HL-60 (cell line): ENCODE measurements around the gene PRICKLE4.

ENCODE experiments used
- DNase-seq, 2 experiments: peaks; one replicate each; pipeline ENCODE4 v3.0.0-alpha.2; 2010 to 2020; ENCODE audit warnings: low read depth in 1 of 2, low spot score in 1 of 2
- H3K27ac ChIP-seq: fragments of 250-450 bp; sonication (Bioruptor Pico); replicated peaks from 2 replicates; pipeline ENCODE4 v1.5.1; 2020; ENCODE audit warnings: mild to moderate bottlenecking, moderate library complexity
- H3K27me3 ChIP-seq: fragments of 250-450 bp; sonication (Bioruptor Pico); 2 replicates; pipeline ENCODE4 v1.5.1; 2021; ENCODE audit warnings: mild to moderate bottlenecking, moderate library complexity; ENCODE audit not compliant: insufficient read depth, poor library complexity, severe bottlenecking
- H3K4me3 ChIP-seq: replicated peaks from 2 replicates; pipeline ENCODE4 v1.5.1; 2011; ENCODE audit warnings: mild to moderate bottlenecking, control low read depth, low read length; ENCODE audit not compliant: insufficient read depth
- GABPA ChIP-seq: IDR thresholded peaks from 2 replicates; pipeline ENCODE4 v1.6.1; 2012; ENCODE audit warnings: low read depth
- POLR2AphosphoS5 ChIP-seq: IDR thresholded peaks from 2 replicates; pipeline ENCODE4 v1.6.1; 2012; ENCODE audit warnings: low read depth
- SPI1 ChIP-seq: IDR thresholded peaks from 2 replicates; pipeline ENCODE4 v1.6.1; 2012; ENCODE audit warnings: low read depth, mild to moderate bottlenecking, borderline replicate concordance
- long read RNA-seq: library from polyadenylated mRNA; unstranded; transcript quantifications from one replicate; pipeline ENCODE4 v2.0.0, GENCODE V29; 2020
- TF ChIP-seq, protein P1 (sequence below): IDR thresholded peaks from 2 replicates; pipeline ENCODE4 v1.6.1; 2012; ENCODE audit warnings: low read depth; ENCODE audit not compliant: insufficient replicate concordance
- TF ChIP-seq, protein P2 (sequence below): IDR thresholded peaks from one replicate; pipeline ENCODE4 v1.5.1; 2011; ENCODE audit warnings: low read length, control low read depth, inconsistent platforms; ENCODE audit not compliant: insufficient read depth

Gene PRICKLE4, protein sequence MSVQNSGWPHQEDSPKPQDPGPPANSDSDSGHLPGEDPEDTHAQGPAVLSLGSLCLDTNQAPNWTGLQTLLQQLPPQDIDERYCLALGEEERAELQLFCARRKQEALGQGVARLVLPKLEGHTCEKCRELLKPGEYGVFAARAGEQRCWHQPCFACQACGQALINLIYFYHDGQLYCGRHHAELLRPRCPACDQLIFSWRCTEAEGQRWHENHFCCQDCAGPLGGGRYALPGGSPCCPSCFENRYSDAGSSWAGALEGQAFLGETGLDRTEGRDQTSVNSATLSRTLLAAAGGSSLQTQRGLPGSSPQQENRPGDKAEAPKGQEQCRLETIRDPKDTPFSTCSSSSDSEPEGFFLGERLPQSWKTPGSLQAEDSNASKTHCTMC
- long read RNA-seq, result 0 reads

DNA sequence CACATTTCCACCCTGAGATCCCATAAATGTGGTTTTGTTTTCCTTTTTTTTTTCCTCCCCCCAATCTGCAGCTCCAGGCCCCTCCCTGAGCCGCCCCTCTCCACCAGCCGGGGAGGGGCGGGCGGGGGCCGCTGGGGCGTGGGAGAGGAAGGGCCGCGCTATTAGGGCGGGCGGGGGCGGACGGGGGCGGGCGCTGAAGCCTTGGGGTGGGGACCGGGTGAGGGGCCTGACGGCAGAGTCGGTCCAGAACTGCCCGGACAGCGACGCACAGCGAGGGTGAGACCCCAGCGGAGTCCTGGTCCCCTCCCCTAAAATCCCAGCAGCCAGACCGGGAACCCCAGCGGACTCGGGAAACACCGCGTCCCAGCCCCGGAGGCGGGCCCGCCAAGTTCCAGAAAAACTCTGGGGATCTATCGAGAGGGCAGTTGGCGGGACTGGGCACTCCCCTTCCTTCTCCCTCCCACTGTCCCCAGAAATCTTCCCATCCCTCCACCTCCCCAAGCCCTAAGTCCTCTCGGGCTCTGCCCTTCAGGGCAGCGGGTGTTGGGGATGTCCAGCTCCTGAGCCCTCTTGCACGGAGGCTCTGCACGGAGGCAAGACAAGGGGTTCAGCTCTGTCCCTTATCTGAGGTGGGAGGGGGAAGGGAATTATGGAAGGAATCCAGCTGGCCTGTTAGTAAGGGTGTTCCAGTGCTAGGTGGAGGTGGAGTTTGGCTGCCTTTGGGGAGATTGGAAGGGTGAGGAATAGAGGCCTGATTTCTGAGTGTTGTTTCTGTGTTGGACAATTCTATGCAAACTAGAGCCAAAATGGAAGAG is at the start of gene PRICKLE4:
Gene PRICKLE4 (plus strand): TSS at position 232 of the 815 bp plus-strand sequence. CDS start 2,692 bp downstream, outside the sequence.
- Histone ChIP-seq H3K4me3 (peak within 1 kb of the TSS; percentile 76), H3K27me3 (no peaks in the 10 kb centered on the region), H3K27ac (no peak within 1 kb of the TSS; the same call in 1 of the 2 replicates)
- TF ChIP-seq, protein P1, sequence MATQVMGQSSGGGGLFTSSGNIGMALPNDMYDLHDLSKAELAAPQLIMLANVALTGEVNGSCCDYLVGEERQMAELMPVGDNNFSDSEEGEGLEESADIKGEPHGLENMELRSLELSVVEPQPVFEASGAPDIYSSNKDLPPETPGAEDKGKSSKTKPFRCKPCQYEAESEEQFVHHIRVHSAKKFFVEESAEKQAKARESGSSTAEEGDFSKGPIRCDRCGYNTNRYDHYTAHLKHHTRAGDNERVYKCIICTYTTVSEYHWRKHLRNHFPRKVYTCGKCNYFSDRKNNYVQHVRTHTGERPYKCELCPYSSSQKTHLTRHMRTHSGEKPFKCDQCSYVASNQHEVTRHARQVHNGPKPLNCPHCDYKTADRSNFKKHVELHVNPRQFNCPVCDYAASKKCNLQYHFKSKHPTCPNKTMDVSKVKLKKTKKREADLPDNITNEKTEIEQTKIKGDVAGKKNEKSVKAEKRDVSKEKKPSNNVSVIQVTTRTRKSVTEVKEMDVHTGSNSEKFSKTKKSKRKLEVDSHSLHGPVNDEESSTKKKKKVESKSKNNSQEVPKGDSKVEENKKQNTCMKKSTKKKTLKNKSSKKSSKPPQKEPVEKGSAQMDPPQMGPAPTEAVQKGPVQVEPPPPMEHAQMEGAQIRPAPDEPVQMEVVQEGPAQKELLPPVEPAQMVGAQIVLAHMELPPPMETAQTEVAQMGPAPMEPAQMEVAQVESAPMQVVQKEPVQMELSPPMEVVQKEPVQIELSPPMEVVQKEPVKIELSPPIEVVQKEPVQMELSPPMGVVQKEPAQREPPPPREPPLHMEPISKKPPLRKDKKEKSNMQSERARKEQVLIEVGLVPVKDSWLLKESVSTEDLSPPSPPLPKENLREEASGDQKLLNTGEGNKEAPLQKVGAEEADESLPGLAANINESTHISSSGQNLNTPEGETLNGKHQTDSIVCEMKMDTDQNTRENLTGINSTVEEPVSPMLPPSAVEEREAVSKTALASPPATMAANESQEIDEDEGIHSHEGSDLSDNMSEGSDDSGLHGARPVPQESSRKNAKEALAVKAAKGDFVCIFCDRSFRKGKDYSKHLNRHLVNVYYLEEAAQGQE, result no peak
- no peak for TF ChIP-seq POLR2AphosphoS5
- TF ChIP-seq SPI1, result no peak
- TF ChIP-seq, protein P2, sequence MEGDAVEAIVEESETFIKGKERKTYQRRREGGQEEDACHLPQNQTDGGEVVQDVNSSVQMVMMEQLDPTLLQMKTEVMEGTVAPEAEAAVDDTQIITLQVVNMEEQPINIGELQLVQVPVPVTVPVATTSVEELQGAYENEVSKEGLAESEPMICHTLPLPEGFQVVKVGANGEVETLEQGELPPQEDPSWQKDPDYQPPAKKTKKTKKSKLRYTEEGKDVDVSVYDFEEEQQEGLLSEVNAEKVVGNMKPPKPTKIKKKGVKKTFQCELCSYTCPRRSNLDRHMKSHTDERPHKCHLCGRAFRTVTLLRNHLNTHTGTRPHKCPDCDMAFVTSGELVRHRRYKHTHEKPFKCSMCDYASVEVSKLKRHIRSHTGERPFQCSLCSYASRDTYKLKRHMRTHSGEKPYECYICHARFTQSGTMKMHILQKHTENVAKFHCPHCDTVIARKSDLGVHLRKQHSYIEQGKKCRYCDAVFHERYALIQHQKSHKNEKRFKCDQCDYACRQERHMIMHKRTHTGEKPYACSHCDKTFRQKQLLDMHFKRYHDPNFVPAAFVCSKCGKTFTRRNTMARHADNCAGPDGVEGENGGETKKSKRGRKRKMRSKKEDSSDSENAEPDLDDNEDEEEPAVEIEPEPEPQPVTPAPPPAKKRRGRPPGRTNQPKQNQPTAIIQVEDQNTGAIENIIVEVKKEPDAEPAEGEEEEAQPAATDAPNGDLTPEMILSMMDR, result no peak
- TF ChIP-seq GABPA, result no peak
- DNase-seq, result no peak

DNA sequence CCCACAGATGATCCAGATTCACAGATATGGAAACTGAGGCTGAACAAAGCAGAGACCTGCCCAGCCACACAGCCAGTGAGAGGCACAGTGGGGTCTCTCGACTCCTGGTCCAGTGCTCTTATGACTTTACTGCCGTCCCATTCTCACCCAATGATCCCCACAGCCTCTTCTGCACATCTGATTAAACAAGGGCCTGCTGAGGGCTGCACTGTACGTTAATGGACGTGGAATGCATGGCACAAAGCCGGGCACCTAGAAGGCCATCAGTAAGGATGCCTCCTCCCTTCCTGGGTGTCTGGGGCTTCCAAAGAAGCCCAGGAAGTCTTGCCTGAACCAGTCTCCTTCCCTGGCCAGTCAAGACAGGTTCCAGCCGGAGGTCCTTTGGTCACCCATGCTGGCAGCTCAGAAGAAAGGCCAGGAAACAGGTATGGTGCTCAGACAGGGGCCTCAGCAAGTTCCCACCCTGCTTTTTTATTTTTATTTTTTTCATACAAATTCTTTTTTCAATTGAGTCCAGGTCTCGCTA is 49.0 kb upstream of the PRICKLE4 start:
- Histone ChIP-seq H3K27me3 (no peaks in the 10 kb centered on the region), H3K27ac (no peak overlapping the region), H3K4me3 (no peak overlapping the region)
- TF ChIP-seq SPI1, result no peak
- no peak for TF ChIP-seq GABPA
- TF ChIP-seq POLR2AphosphoS5, result no peak
- TF ChIP-seq, protein P1, result no peak
- TF ChIP-seq, protein P2, result no peak
- DNase-seq, result no peak

DNA sequence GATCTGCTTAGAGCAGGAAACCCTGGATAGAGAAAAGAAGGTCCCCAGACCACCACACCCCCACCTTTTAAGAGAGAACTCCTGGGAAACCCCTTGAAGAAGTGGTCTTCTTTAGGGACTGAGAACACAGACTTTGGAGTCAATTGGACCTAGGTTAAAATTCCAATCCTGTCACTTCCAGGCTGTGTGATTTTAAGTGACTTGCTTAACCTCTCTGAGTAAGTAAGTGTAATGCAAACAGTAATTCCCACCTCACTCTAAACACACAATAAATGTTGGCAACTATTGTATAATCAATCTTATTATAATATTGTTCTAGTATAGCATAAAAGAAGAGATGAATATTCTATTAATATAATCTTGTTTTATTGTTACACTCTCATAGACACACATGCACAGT is 48.4 kb upstream of the PRICKLE4 start:
- TF ChIP-seq, protein P1, result no peak
- TF ChIP-seq GABPA (no peak), POLR2AphosphoS5 (no peak), SPI1 (no peak)
- TF ChIP-seq, protein P2, result no peak
- Histone ChIP-seq H3K27ac (no peak overlapping the region), H3K27me3 (no peaks in the 10 kb centered on the region), H3K4me3 (no peak overlapping the region)
- DNase-seq, result no peak
